Endothelial cell of umbilical vein (primary cell): ENCODE results near the gene ROBO2. TPM values are rescaled to one million over a fixed set of nuclear protein-coding genes. Genes with fewer than 3 reads are reported as not detected.

Experiments used
- BruUV-seq: library from RNA; stranded (reverse); fragments of 400-500 nt; replicated peaks from 2 replicates; lab custom pipeline; 2021; lab: Mats Ljungman, UMichigan
- CTCF ChIA-PET: fragments of 300-600, 350-600 bp; sonication (Branson Sonifier 250); formaldehyde crosslinking; loops from one replicate; lab custom pipeline; 2021; ENCODE audit warnings: antibody characterized with exemption, inconsistent platforms; lab: Charles Lee
- POLR2A ChIA-PET: fragments of 300-600, 350-600 bp; sonication (Branson Sonifier 250); formaldehyde crosslinking; loops from one replicate; lab custom pipeline; 2021; ENCODE audit warnings: antibody characterized with exemption, inconsistent platforms; lab: Charles Lee
- DNase-seq: peaks from one replicate; pipeline ENCODE4 v3.0.0-alpha.2; 2011; ENCODE audit warnings: low read depth, low spot score
- FAIRE-seq: peaks from 2 replicates; lab custom pipeline; 2011; peaks lifted over from hg19 to GRCh38; lab: Jason Lieb, UNC
- H2AFZ ChIP-seq: 2 replicates; pipeline ENCODE4 v1.6.0; 2012; ENCODE audit warnings: low read depth, low read length, control low read depth, inconsistent platforms
- H3K27ac ChIP-seq: 2 replicates; pipeline ENCODE4 v1.5.1; 2011; ENCODE audit warnings: low read depth, mild to moderate bottlenecking, control low read depth, low read length, moderate library complexity; ENCODE audit not compliant: insufficient read depth
- H3K27me3 ChIP-seq, 2 experiments: 2 replicates each; pipeline versions ENCODE4 v1.6.0 to v1.6.1; 2011; ENCODE audit warnings: low read length in 2 of 2, mixed read lengths in 1 of 2; ENCODE audit not compliant: control insufficient read depth in 2 of 2, insufficient read depth in 2 of 2
- H3K36me3 ChIP-seq, 2 experiments: 2 replicates in 1 of 2; 3 replicates in 1 of 2; pipeline ENCODE4 v1.5.1; 2011; ENCODE audit warnings: low read length in 2 of 2, mild to moderate bottlenecking in 1 of 2, moderate library complexity in 1 of 2; ENCODE audit not compliant: control insufficient read depth in 2 of 2, insufficient read depth in 2 of 2; ENCODE audit errors: extremely low read depth in 1 of 2
- H3K4me1 ChIP-seq: 3 replicates; pipeline ENCODE4 v1.5.1; 2011; ENCODE audit warnings: mild to moderate bottlenecking, low read length; ENCODE audit not compliant: control insufficient read depth, insufficient read depth; ENCODE audit errors: extremely low read depth
- H3K4me2 ChIP-seq: 2 replicates; pipeline ENCODE4 v1.6.1; 2011; ENCODE audit warnings: low read length, control low read depth, mixed read lengths; ENCODE audit not compliant: insufficient read depth
- H3K4me3 ChIP-seq, 3 experiments: fragments of 200-600 bp in 1 of 3; sonication (generic), shearing (Covaris generic) in 1 of 3; replicated peaks in 1 of 3; 2 replicates each; pipeline ENCODE4 v1.5.1; 2011 to 2016; ENCODE audit warnings: control low read depth in 3 of 3, low read length in 3 of 3, mild to moderate bottlenecking in 2 of 3, inconsistent platforms in 1 of 3, low read depth in 1 of 3, moderate library complexity in 1 of 3; ENCODE audit not compliant: insufficient read depth in 1 of 3
- H3K79me2 ChIP-seq: 2 replicates; pipeline ENCODE4 v1.6.0; 2012; ENCODE audit warnings: low read length, inconsistent platforms; ENCODE audit not compliant: control insufficient read depth, insufficient read depth
- H3K9ac ChIP-seq: replicated peaks from 2 replicates; pipeline ENCODE3; 2011; ENCODE audit warnings: low read length, control low read depth; ENCODE audit not compliant: insufficient read depth; ENCODE audit errors: extremely low read depth
- H3K9me1 ChIP-seq: replicated peaks from 3 replicates; pipeline ENCODE4 v1.6.0; 2011; ENCODE audit warnings: mild to moderate bottlenecking, low read length; ENCODE audit not compliant: control insufficient read depth, insufficient read depth; ENCODE audit errors: extremely low read depth
- H3K9me3 ChIP-seq: replicated peaks from 2 replicates; pipeline ENCODE4 v1.5.1; 2012; ENCODE audit warnings: low read length, inconsistent platforms; ENCODE audit not compliant: control insufficient read depth, insufficient read depth
- H4K20me1 ChIP-seq: replicated peaks from 2 replicates; pipeline ENCODE3; 2011; ENCODE audit warnings: mild to moderate bottlenecking, low read length; ENCODE audit not compliant: control insufficient read depth, insufficient read depth; ENCODE audit errors: extremely low read depth
- CTCF ChIP-seq, 2 donors: IDR thresholded peaks; 1 replicate in 1 of 2; 2 replicates in 1 of 2; pipeline ENCODE4 v1.5.1; 2011; ENCODE audit warnings: low read length in 2 of 2, mild to moderate bottlenecking in 2 of 2, moderate library complexity in 2 of 2, control low read depth in 1 of 2, inconsistent platforms in 1 of 2, low read depth in 1 of 2; ENCODE audit not compliant: insufficient read depth in 1 of 2; ENCODE audit errors: extremely low read depth in 1 of 2
- EZH2 ChIP-seq: IDR thresholded peaks from 2 replicates; pipeline ENCODE4 v1.6.1; 2012; ENCODE audit warnings: borderline replicate concordance, low read depth, mild to moderate bottlenecking, moderate library complexity, low read length, inconsistent platforms; ENCODE audit not compliant: severe bottlenecking
- FOS ChIP-seq: IDR thresholded peaks from 2 replicates; pipeline ENCODE4 v1.6.1; 2011; ENCODE audit warnings: mild to moderate bottlenecking, low read length, moderate library complexity, borderline replicate concordance; ENCODE audit not compliant: insufficient read depth
- GATA2 ChIP-seq: IDR thresholded peaks from 2 replicates; pipeline ENCODE4 v1.7.0; 2011; ENCODE audit warnings: low read depth, mild to moderate bottlenecking, moderate library complexity, mixed read lengths, low read length; ENCODE audit not compliant: insufficient read length, insufficient read depth
- JUN ChIP-seq: IDR thresholded peaks from 2 replicates; pipeline ENCODE4 v1.6.1; 2011; ENCODE audit warnings: borderline replicate concordance, low read depth; ENCODE audit not compliant: insufficient read length, insufficient read depth
- MAX ChIP-seq: IDR thresholded peaks from 2 replicates; pipeline ENCODE4 v1.6.1; 2011; ENCODE audit not compliant: insufficient read depth, insufficient read length
- MYC ChIP-seq: IDR thresholded peaks from one replicate; pipeline ENCODE4 v1.6.1; 2011; ENCODE audit warnings: mild to moderate bottlenecking, low read depth, low read length
- POLR2A ChIP-seq: IDR thresholded peaks from 2 replicates; pipeline ENCODE4 v1.6.1; 2012; ENCODE audit warnings: low read depth, mild to moderate bottlenecking, control low read depth, low read length
- POLR2AphosphoS5 ChIP-seq: IDR thresholded peaks from 2 replicates; pipeline ENCODE4 v1.6.1; 2012; ENCODE audit warnings: low read depth, mild to moderate bottlenecking, control low read depth, low read length, moderate library complexity; ENCODE audit not compliant: insufficient read depth
- dilution Hi-C: fragments of 300-500 bp; cut with MboI; formaldehyde crosslinking; loops from one replicate; pipeline ENCODE4 v1.15.0; 2019; ENCODE audit warnings: low sequenced_read_pairs; ENCODE audit not compliant: extremely low pct_ligation_motif_present
- intact Hi-C: fragments of 100-400 bp; cut with micrococcal nuclease; formaldehyde crosslinking; loops from one replicate; pipeline ENCODE4 v1.10.0; 2022
- polyA plus RNA-seq, 4 experiments: library from polyadenylated mRNA; depleted of rRNA in 3 of 4; stranded (reverse) in 3 of 4; unstranded in 1 of 4; fragments of >200 nt; gene quantifications; 2 replicates each; pipeline versions ENCODE4 v1.2.1 to v1.2.3, GENCODE V29; 2011 to 2012; ENCODE audit warnings: missing spikeins in 1 of 4
- total RNA-seq: library from RNA; stranded (reverse); gene quantifications from 2 replicates; pipeline ENCODE4 v1.2.3, GENCODE V29; 2021

Gene ROBO2
- total and polyA plus RNA-seq, 2 donors (not counting 3 experiments of a cell fraction or from before 2014, with no cell fraction given) = not detected

GRCh38 chr3:77142578-77142977 is 102.7 kb downstream of the ROBO2 start:
- BruUV-seq = no TSS peak
- Histone ChIP-seq H3K4me1 (no peaks in the 10 kb centered on the region), H3K4me2 (no peak overlapping the region), H2AFZ (no peak overlapping the region), H3K4me3 (no peak overlapping the region), H3K9me3 (no peaks in the 10 kb centered on the region), H3K36me3 (no peaks in the 10 kb centered on the region), H3K9ac (no peak overlapping the region), H4K20me1 (no peaks in the 10 kb centered on the region), H3K27ac (no peak overlapping the region), H3K79me2 (no peaks in the 10 kb centered on the region), H3K9me1 (no peaks in the 10 kb centered on the region), H3K27me3 (no peaks in the 10 kb centered on the region)
- no peak for TF ChIP-seq CTCF (IDR thresholded peaks at IDR 0.05; ENCODE audit: extremely low read depth in 1 of 2, insufficient read depth in 1 of 2, low read depth in 1 of 2, low read length in 2 of 2)
- no peak for TF ChIP-seq JUN
- no peak for TF ChIP-seq POLR2A
- TF ChIP-seq FOS = no peak
- TF ChIP-seq MAX = no peak
- no peak for TF ChIP-seq GATA2
- no peak for TF ChIP-seq POLR2AphosphoS5
- no peak for TF ChIP-seq EZH2
- no peak for TF ChIP-seq MYC
- dilution Hi-C loops = no loop called here
- intact Hi-C loops = no loop called here
- ChIA-PET CTCF (no interaction called here), POLR2A (no interaction called here)
- FAIRE-seq (no peak), DNase-seq (no peak)
